ENCODE data around the gene MYOF.

The MYOF gene

GRCh38 chr10:93305122-93305521, 177.0 kb downstream of the MYOF start:
- no peaks in the 10 kb centered on the region for H3K36me3 ChIP-seq (ENCODE audit: insufficient read depth)
- no peaks in the 10 kb centered on the region for H3K4me1 ChIP-seq (ENCODE audit: low read depth, poor library complexity, severe bottlenecking)
- no peak overlapping the region for H2AFZ ChIP-seq (ENCODE audit: low read depth)
- no peak for TF ChIP-seq CTCF (conservative IDR thresholded peaks at IDR 0.05; ENCODE audit: low read depth, low read length)
- no peak overlapping the region for H3K4me2 ChIP-seq
- H3K4me3 ChIP-seq (IDR thresholded peaks at IDR 0.05; ENCODE audit: insufficient read depth, low read depth, low read length) = no peak overlapping the region
- H3K27me3 ChIP-seq (ENCODE audit: insufficient read depth, low read depth) = no peaks in the 10 kb centered on the region
- no peak overlapping the region for H3K9ac ChIP-seq
- H4K20me1 ChIP-seq (ENCODE audit: insufficient read depth) = no peaks in the 10 kb centered on the region
- no peak overlapping the region for H3K27ac ChIP-seq
- H3K79me2 ChIP-seq (ENCODE audit: insufficient read depth, low read depth) = no peaks in the 10 kb centered on the region

DNA sequence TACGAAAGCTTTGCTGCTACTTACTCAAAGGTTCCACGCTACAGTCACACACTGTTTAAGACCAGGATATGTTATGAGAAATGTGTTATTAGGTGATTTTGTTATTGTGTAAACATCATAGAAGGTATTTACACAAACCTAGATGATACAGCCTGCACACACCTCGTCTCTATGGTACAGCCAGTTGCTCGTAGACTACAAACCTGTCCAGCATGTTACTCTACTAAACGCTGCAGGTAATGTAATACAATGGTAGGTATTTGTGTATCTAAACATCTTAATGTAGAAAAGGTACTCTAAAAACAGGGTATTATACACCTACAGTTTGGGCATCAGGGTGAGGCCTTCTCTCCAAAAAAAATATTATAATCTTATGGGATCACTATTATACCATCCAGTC, 181.2 kb downstream of the MYOF start:
- Histone ChIP-seq H3K4me1 (ENCODE audit: low read depth, poor library complexity, severe bottlenecking) (no peaks in the 10 kb centered on the region), H3K27me3 (ENCODE audit: insufficient read depth, low read depth) (no peaks in the 10 kb centered on the region), H3K9ac (no peak overlapping the region), H3K79me2 (ENCODE audit: insufficient read depth, low read depth) (no peaks in the 10 kb centered on the region), H3K27ac (no peak overlapping the region), H3K4me3 (IDR thresholded peaks at IDR 0.05; ENCODE audit: insufficient read depth, low read depth, low read length) (no peak overlapping the region), H3K4me2 (no peak overlapping the region), H4K20me1 (ENCODE audit: insufficient read depth) (no peaks in the 10 kb centered on the region), H2AFZ (ENCODE audit: low read depth) (no peak overlapping the region), H3K36me3 (ENCODE audit: insufficient read depth) (no peaks in the 10 kb centered on the region)
- no peak for TF ChIP-seq CTCF (conservative IDR thresholded peaks at IDR 0.05; ENCODE audit: low read depth, low read length)

DNA sequence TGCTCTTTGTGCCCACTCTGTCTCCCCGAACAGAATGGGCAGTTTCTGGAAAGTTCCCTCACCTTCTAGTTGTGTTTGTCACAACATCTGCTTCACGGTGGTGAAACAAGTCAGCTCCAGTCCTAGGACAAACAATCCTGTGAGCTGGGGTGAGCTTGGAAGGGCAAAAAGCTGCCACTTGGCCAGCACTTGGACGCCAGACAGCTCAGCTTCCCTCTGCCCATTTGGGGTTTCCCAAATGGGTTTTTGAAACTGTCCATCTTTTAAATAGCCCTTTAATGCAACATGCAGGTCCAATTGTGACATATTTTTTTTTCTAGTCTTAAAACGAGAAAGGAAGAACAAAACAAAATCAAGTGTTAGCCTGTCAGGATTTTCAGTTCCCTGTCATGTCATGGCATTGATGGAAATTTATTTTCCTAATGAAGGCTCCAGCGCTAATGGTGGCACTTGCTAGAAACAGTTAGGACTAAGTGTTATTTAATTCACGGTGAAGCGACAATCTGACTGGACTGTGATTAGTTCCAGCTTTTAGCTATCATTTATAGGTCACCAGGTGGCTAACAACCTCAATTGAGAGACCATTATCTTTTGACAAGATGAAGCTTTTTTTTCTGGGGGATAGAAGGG, 181.7 kb downstream of the MYOF start:
- no peaks in the 10 kb centered on the region for H3K27me3 ChIP-seq (ENCODE audit: insufficient read depth, low read depth)
- H3K4me3 ChIP-seq (IDR thresholded peaks at IDR 0.05; ENCODE audit: insufficient read depth, low read depth, low read length) = no peak overlapping the region
- no peak overlapping the region for H3K27ac ChIP-seq
- no peak overlapping the region for H3K4me2 ChIP-seq
- no peaks in the 10 kb centered on the region for H4K20me1 ChIP-seq (ENCODE audit: insufficient read depth)
- no peaks in the 10 kb centered on the region for H3K36me3 ChIP-seq (ENCODE audit: insufficient read depth)
- H3K79me2 ChIP-seq (ENCODE audit: insufficient read depth, low read depth) = no peaks in the 10 kb centered on the region
- TF ChIP-seq CTCF (conservative IDR thresholded peaks at IDR 0.05; ENCODE audit: low read depth, low read length) = no peak
- H3K9ac ChIP-seq = no peak overlapping the region
- H3K4me1 ChIP-seq (ENCODE audit: low read depth, poor library complexity, severe bottlenecking) = no peaks in the 10 kb centered on the region
- H2AFZ ChIP-seq (ENCODE audit: low read depth) = no peak overlapping the region

DNA sequence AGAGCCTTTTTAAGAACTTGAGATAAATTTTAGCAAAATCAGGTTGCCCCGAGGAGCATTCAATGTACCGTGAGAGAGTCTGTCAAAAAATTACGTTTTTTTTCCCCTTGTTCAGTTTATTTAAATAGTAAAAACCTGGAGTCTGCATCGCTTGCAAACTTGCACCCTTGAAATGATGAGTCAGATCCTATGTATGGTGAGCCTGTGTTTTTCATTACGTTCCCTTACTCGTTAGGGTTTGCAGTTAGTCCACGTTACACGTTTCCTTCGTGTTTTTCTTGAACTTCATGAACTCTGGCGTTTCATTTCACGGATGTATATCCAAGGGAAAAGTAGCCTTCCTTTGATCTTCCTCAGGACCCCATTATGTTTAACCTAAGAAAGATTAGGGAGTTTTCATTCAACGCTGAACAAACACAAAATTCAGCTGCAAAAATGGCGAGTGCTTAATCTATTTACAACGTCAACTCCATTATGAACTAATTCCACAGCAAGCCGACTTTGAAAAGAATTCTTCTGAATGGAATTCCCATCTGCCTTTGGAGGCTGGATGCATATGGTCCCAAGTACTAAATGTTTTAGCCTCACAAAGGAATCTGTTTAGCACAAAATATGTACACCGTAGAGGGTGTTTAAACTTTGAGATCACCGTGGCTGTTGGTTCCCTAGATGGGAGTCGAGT, 182.4 kb downstream of the MYOF start:
- H3K36me3 ChIP-seq (ENCODE audit: insufficient read depth) = no peaks in the 10 kb centered on the region
- no peak overlapping the region for H3K4me2 ChIP-seq
- H3K27me3 ChIP-seq (ENCODE audit: insufficient read depth, low read depth) = no peaks in the 10 kb centered on the region
- H4K20me1 ChIP-seq (ENCODE audit: insufficient read depth) = no peaks in the 10 kb centered on the region
- no peaks in the 10 kb centered on the region for H3K79me2 ChIP-seq (ENCODE audit: insufficient read depth, low read depth)
- H3K27ac ChIP-seq = no peak overlapping the region
- H3K4me3 ChIP-seq (IDR thresholded peaks at IDR 0.05; ENCODE audit: insufficient read depth, low read depth, low read length) = no peak overlapping the region
- no peak for TF ChIP-seq CTCF (conservative IDR thresholded peaks at IDR 0.05; ENCODE audit: low read depth, low read length)
- H2AFZ ChIP-seq (ENCODE audit: low read depth) = no peak overlapping the region
- no peaks in the 10 kb centered on the region for H3K4me1 ChIP-seq (ENCODE audit: low read depth, poor library complexity, severe bottlenecking)
- no peak overlapping the region for H3K9ac ChIP-seq
